ENCODE measurements around the gene UAP1L1.
A peak's percentile ranks its signal among the peaks of the same experiment; 100 is the strongest.

The UAP1L1 gene

GRCh38 chr9:137111788-137112563 lies 34.7 kb downstream of the UAP1L1 start:
- Histone ChIP-seq H3K36me3 (peaks cover 39% of the 10 kb centered on the region), H3K27ac (no peak overlapping the region), H3K9me3 (no peaks in the 10 kb centered on the region), H3K27me3 (peaks cover 36% of the 10 kb centered on the region), H3K4me3 (ENCODE audit: low read depth in 1 of 2, low read length in 1 of 2) (no peak overlapping the region), H3K4me1 (ENCODE audit: control insufficient read depth in 1 of 2, insufficient read depth in 1 of 2, low read depth in 1 of 2, low read length in 1 of 2) (peaks cover 7 to 14% of the 10 kb centered on the region in 2 experiments)
- TF ChIP-seq CTCF (IDR thresholded peaks at IDR 0.05): no peak

GRCh38 chr9:137112564-137113384 lies 35.5 kb downstream of the UAP1L1 start:
- H3K27me3 ChIP-seq: peaks cover 42% of the 10 kb centered on the region
- TF ChIP-seq CTCF (IDR thresholded peaks at IDR 0.05): no peak
- no peak overlapping the region for H3K4me3 ChIP-seq (ENCODE audit: low read depth in 1 of 2, low read length in 1 of 2)
- no peak overlapping the region for H3K27ac ChIP-seq
- peaks cover 7 to 14% of the 10 kb centered on the region in 2 experiments for H3K4me1 ChIP-seq (ENCODE audit: control insufficient read depth in 1 of 2, insufficient read depth in 1 of 2, low read depth in 1 of 2, low read length in 1 of 2)
- peaks cover 31% of the 10 kb centered on the region for H3K36me3 ChIP-seq
- H3K9me3 ChIP-seq: no peaks in the 10 kb centered on the region

- H3K27me3 ChIP-seq: peaks cover 42% of the 10 kb centered on the region
- H3K9me3 ChIP-seq: no peaks in the 10 kb centered on the region
- peaks cover 7 to 14% of the 10 kb centered on the region in 2 experiments for H3K4me1 ChIP-seq (ENCODE audit: control insufficient read depth in 1 of 2, insufficient read depth in 1 of 2, low read depth in 1 of 2, low read length in 1 of 2)
- no peak for TF ChIP-seq CTCF (IDR thresholded peaks at IDR 0.05)
- H3K36me3 ChIP-seq: peaks cover 23% of the 10 kb centered on the region
- H3K27ac ChIP-seq: no peak overlapping the region
- H3K4me3 ChIP-seq (ENCODE audit: low read depth in 1 of 2, low read length in 1 of 2): no peak overlapping the region
These were observed 36.3 kb downstream of the UAP1L1 start for GRCh38 chr9:137113385-137114159.

- Histone ChIP-seq H3K4me1 (ENCODE audit: control insufficient read depth in 1 of 2, insufficient read depth in 1 of 2, low read depth in 1 of 2, low read length in 1 of 2) (peaks cover 7 to 14% of the 10 kb centered on the region in 2 experiments), H3K4me3 (ENCODE audit: low read depth in 1 of 2, low read length in 1 of 2) (peak overlapping the region; percentile 54 to 78), H3K27ac (no peak overlapping the region)
These were observed 36.9 kb downstream of the UAP1L1 start for GRCh38 chr9:137114220-137114612.

More at GRCh38 chr9:137114220-137114612, 36.9 kb downstream of the UAP1L1 start:
- peaks cover 42% of the 10 kb centered on the region for H3K27me3 ChIP-seq
- H3K9me3 ChIP-seq: no peaks in the 10 kb centered on the region
- TF ChIP-seq CTCF (IDR thresholded peaks at IDR 0.05): no peak
- H3K36me3 ChIP-seq: peaks cover 17% of the 10 kb centered on the region

Data from neutrophil (primary cell).